Measurements from ENCODE around the gene PTPRF. TPM values are rescaled to one million over a fixed set of nuclear protein-coding genes. Genes with fewer than 3 reads are reported as not detected.

PTPRF gene
- total RNA-seq, 1 donor from 2014 or later, result 145 TPM

DNA sequence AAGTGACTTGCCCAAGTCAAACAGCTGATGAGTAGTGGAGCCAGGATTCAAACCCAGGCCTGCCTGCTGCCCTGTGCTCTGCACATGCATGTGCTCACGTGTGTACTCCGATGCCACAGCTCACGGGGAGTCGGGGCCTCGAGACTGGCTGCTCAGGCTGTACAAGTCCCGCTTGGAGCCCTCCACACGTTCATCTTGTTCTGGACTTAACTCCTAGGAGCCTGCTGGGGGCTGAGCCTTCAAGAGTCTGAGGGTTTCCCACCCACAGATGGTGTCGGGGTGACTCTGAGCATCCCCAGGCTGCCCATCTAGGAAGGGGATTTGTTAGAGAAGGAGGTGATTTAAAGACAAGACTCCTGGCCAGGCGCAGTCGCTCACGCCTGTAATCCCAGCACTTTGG, 83.5 kb downstream of the PTPRF start:
- Mint-ChIP-seq H3K27ac (ENCODE audit: unreplicated experiment) (no peak overlapping the region), H3K27me3 (ENCODE audit: unreplicated experiment) (peaks cover 15% of the 10 kb centered on the region), H3K36me3 (ENCODE audit: low read depth, unreplicated experiment) (peaks cover 36% of the 10 kb centered on the region), H3K9me3 (ENCODE audit: unreplicated experiment) (no peaks in the 10 kb centered on the region), H3K4me1 (ENCODE audit: unreplicated experiment) (peaks cover 12% of the 10 kb centered on the region), H3K4me3 (ENCODE audit: unreplicated experiment) (no peak overlapping the region)
- DNase-seq (ENCODE audit: low spot score), result no peak
- TF ChIP-seq, protein P1, sequence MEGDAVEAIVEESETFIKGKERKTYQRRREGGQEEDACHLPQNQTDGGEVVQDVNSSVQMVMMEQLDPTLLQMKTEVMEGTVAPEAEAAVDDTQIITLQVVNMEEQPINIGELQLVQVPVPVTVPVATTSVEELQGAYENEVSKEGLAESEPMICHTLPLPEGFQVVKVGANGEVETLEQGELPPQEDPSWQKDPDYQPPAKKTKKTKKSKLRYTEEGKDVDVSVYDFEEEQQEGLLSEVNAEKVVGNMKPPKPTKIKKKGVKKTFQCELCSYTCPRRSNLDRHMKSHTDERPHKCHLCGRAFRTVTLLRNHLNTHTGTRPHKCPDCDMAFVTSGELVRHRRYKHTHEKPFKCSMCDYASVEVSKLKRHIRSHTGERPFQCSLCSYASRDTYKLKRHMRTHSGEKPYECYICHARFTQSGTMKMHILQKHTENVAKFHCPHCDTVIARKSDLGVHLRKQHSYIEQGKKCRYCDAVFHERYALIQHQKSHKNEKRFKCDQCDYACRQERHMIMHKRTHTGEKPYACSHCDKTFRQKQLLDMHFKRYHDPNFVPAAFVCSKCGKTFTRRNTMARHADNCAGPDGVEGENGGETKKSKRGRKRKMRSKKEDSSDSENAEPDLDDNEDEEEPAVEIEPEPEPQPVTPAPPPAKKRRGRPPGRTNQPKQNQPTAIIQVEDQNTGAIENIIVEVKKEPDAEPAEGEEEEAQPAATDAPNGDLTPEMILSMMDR (IDR thresholded peaks at IDR 0.05; ENCODE audit: unreplicated experiment), result no peak

DNA sequence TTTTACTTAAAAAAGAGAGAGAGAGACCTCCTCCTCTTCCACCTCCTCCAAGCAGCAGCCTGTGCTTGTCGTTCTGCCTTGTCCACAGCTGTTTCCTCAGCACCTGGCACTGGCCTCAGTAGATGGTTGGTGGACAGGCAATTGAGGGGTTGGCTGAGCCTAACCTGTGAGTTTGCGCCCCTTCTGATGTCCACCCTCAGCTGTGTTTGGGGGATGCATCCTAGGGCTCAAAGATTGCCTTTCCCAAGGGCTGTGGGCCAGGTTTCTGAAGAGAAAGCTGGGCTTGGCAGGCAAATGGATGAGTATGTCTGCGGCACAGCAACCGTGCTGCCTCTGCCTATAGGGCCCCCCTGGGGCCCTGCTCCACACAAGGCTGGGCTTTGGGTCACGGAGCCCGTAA, 84.2 kb downstream of the PTPRF start:
- TF ChIP-seq, protein P1 (IDR thresholded peaks at IDR 0.05; ENCODE audit: unreplicated experiment), result no peak
- Mint-ChIP-seq H3K36me3 (ENCODE audit: low read depth, unreplicated experiment) (peaks cover 31% of the 10 kb centered on the region), H3K4me1 (ENCODE audit: unreplicated experiment) (peaks cover 12% of the 10 kb centered on the region), H3K9me3 (ENCODE audit: unreplicated experiment) (no peaks in the 10 kb centered on the region), H3K27me3 (ENCODE audit: unreplicated experiment) (peaks cover 15% of the 10 kb centered on the region), H3K27ac (ENCODE audit: unreplicated experiment) (no peak overlapping the region), H3K4me3 (ENCODE audit: unreplicated experiment) (no peak overlapping the region)
- no peak for DNase-seq (ENCODE audit: low spot score)

DNA sequence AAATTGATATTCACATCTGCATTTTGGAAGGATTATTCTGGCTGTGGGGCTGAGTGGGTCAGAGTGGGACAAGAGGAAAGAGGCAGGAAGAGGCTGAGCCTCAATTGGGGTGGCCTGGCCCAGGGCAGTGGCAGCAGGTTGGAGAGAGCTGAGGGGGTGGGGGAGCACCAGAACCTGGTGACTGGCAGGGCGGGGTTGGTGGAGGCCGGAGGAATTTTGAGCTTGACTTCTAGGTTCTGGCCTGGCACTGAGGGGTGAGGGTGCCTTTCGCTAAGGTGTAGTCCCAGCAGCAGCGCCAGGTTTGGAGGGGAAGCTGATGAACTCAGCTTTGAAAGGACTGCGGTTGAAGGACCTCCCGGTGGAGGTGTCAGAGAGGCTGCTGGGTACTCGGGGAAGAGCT, 85.7 kb downstream of the PTPRF start:
- Mint-ChIP-seq H3K36me3 (ENCODE audit: low read depth, unreplicated experiment) (peaks cover 26% of the 10 kb centered on the region), H3K27ac (ENCODE audit: unreplicated experiment) (peak overlapping the region; percentile 20), H3K9me3 (ENCODE audit: unreplicated experiment) (no peaks in the 10 kb centered on the region), H3K4me3 (ENCODE audit: unreplicated experiment) (peak overlapping the region; percentile 38), H3K4me1 (ENCODE audit: unreplicated experiment) (peaks cover 12% of the 10 kb centered on the region), H3K27me3 (ENCODE audit: unreplicated experiment) (peaks cover 15% of the 10 kb centered on the region)
- no peak for DNase-seq (ENCODE audit: low spot score)
- TF ChIP-seq, protein P1 (IDR thresholded peaks at IDR 0.05; ENCODE audit: unreplicated experiment), result no peak

DNA sequence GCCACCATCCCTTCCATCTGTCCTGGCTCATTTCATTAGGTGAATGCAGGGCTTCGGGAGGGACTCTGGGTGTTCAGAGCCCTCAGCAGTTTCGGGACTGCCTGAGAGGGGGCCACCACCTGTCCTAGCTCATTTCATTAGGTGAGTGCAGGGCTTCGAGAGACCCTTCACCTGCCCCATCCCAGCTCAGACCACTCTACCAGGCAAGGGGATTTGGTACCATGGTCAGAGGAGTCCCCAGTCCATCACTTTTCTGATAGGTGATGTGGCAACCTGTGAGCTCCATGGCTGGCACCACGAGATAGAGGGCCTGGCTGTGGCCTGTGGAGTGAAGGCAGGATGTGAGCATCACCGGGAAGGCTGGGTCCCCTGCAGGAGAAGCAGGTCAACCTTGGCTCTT, 86.3 kb downstream of the PTPRF start:
- Mint-ChIP-seq H3K9me3 (ENCODE audit: unreplicated experiment) (no peaks in the 10 kb centered on the region), H3K36me3 (ENCODE audit: low read depth, unreplicated experiment) (peaks cover 26% of the 10 kb centered on the region), H3K27me3 (ENCODE audit: unreplicated experiment) (peaks cover 15% of the 10 kb centered on the region), H3K27ac (ENCODE audit: unreplicated experiment) (no peak overlapping the region), H3K4me3 (ENCODE audit: unreplicated experiment) (no peak overlapping the region), H3K4me1 (ENCODE audit: unreplicated experiment) (peaks cover 12% of the 10 kb centered on the region)
- TF ChIP-seq, protein P1 (IDR thresholded peaks at IDR 0.05; ENCODE audit: unreplicated experiment), result no peak
- no peak for DNase-seq (ENCODE audit: low spot score)

DNA sequence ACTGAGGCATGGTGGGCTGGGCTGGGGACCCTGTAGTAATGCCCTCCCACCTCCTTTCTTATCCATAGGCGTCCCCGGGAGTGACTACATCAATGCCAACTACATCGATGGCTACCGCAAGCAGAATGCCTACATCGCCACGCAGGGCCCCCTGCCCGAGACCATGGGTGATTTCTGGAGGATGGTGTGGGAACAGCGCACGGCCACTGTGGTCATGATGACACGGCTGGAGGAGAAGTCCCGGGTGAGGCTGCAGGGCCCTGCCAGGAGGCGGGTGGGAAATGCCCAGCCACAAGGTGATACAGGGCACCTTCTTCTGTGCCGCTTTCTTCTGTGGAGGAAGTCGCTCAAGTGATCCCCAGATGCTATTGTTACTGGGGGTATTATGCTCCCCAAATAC, 87.0 kb downstream of the PTPRF start:
- TF ChIP-seq, protein P1 (IDR thresholded peaks at IDR 0.05; ENCODE audit: unreplicated experiment), result no peak
- peaks cover 30% of the 10 kb centered on the region for H3K36me3 Mint-ChIP-seq (ENCODE audit: low read depth, unreplicated experiment)
- DNase-seq (ENCODE audit: low spot score), result no peak
- peaks cover 14% of the 10 kb centered on the region for H3K27me3 Mint-ChIP-seq (ENCODE audit: unreplicated experiment)
- no peak overlapping the region for H3K27ac Mint-ChIP-seq (ENCODE audit: unreplicated experiment)
- no peaks in the 10 kb centered on the region for H3K9me3 Mint-ChIP-seq (ENCODE audit: unreplicated experiment)
- peaks cover 11% of the 10 kb centered on the region for H3K4me1 Mint-ChIP-seq (ENCODE audit: unreplicated experiment)
- H3K4me3 Mint-ChIP-seq (ENCODE audit: unreplicated experiment), result no peak overlapping the region
